ENCODE results near the gene MEF2C. TPM values are rescaled to one million over a fixed set of nuclear protein-coding genes. Genes with fewer than 3 reads are reported as not detected.

The MEF2C gene
- total and polyA plus RNA-seq, 8 donors, result 3.0 to 48.1 (median 14.6) TPM

GRCh38 chr5:88686726-88687125 lies 196.3 kb downstream of the MEF2C start:
- TF ChIP-seq EP300 (IDR thresholded peaks at IDR 0.05) (no peak), POLR2AphosphoS5 (IDR thresholded peaks at IDR 0.05) (no peak), POLR2A (IDR thresholded peaks at IDR 0.05) (no peak)
- TF ChIP-seq, protein P1, sequence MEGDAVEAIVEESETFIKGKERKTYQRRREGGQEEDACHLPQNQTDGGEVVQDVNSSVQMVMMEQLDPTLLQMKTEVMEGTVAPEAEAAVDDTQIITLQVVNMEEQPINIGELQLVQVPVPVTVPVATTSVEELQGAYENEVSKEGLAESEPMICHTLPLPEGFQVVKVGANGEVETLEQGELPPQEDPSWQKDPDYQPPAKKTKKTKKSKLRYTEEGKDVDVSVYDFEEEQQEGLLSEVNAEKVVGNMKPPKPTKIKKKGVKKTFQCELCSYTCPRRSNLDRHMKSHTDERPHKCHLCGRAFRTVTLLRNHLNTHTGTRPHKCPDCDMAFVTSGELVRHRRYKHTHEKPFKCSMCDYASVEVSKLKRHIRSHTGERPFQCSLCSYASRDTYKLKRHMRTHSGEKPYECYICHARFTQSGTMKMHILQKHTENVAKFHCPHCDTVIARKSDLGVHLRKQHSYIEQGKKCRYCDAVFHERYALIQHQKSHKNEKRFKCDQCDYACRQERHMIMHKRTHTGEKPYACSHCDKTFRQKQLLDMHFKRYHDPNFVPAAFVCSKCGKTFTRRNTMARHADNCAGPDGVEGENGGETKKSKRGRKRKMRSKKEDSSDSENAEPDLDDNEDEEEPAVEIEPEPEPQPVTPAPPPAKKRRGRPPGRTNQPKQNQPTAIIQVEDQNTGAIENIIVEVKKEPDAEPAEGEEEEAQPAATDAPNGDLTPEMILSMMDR (IDR thresholded peaks at IDR 0.05), result no peak
- H3K27me3 ChIP-seq, result peaks cover 43 to 100% (median 96%) of the 10 kb centered on the region in 3 donors
- WGBS, 5 donors, result 10 to 15% (median 12%) methylated on average over 15 of the region's 15 CpGs

DNA sequence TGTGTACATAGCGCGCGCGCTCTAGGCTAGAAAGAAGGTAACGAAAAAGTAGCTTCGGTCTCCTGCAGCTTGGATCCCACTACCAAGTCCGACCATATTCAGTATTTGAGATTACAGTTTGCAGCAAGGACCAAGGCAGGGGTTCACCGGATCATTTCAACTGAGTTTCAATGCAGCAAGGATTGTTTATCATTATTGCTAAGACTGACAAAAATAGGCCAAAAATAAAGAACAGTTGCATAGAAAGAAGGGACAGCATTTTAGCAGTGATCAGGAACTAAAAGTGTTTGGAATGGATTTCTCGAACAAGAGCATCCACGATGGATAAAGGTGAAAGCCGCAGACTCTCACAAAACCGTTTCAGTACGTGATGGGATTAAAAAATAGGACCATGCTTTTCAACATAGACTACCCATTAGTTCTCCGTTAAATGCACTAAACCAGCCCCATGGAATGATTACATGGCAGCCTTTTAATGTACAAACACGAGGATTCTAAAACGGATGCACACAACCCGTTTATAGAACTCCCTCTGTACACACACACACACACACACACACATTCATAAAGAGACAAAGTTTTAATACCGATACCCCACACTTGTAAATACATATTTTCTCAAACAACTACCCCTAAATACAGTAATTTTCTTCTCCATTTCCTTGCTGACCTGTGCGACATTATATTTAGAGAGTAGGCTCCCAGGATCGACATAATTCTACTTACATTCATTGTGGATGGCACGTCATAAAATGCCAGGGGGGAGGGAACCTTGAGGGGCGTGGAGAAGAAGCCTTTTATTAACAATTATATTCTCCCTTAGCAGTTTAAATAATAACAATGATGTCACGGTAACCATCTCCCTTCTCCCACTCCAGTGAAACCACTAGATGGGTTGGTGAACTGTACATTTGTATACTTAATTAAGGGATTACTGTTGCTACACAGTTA lies 197.1 kb downstream of the MEF2C start:
- intact Hi-C loops (cut with DNase I; ENCODE audit: low total_unique reads), result no loop called here

More at GRCh38 chr5:88686726-88687125, 196.3 kb downstream of the MEF2C start:
- no peak overlapping the region for H3K4me3 ChIP-seq
- H3K4me1 ChIP-seq, result peaks cover 7 to 40% (median 29%) of the 10 kb centered on the region in 4 donors
- H3K9me3 ChIP-seq, result no peaks in the 10 kb centered on the region
- no peak for DNase-seq
- no peaks in the 10 kb centered on the region for H3K36me3 ChIP-seq
- no peak overlapping the region for H3K27ac ChIP-seq
- intact Hi-C loops (cut with DNase I; ENCODE audit: low total_unique reads), result no loop called here

DNA sequence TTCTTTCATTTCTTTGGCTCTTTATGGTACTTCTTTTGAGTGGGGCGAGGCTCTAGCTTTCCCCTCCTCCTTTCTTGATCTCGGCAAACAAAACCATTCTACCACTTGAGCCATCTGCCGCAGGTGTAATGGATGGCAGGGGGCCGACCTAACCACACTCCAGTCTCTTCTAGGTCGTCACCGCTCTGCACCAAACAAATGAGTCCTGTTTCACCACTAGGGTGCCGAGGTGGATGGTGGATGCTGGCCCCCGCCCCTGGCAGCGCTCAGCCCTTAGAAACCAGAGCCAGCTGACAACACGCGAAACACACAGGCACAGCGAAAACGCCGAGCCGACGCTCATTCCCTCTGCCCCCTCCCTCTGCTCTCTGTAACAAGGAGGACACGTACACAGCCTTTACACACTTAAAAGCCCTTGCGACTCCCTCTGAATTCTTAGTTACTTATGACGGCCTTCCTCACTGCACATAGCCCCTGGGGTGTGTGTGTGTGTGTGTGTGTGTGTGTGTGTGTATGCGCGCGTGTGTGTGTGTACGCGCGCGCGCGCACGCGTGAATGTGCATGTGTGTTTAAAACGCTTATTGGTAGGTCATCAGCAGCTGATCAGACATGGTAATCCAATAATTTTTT lies 199.4 kb downstream of the MEF2C start:
- Histone ChIP-seq H3K27me3 (peaks cover 37 to 100% (median 96%) of the 10 kb centered on the region in 3 donors), H3K27ac (no peak overlapping the region), H3K9me3 (no peaks in the 10 kb centered on the region), H3K4me3 (no peak overlapping the region), H3K36me3 (no peaks in the 10 kb centered on the region), H3K4me1 (peaks cover 9 to 26% (median 16%) of the 10 kb centered on the region in 4 donors)
- intact Hi-C loops (cut with DNase I; ENCODE audit: low total_unique reads), result no loop called here
- TF ChIP-seq POLR2A (IDR thresholded peaks at IDR 0.05), result no peak
- TF ChIP-seq, protein P1 (IDR thresholded peaks at IDR 0.05), result no peak
- no peak for TF ChIP-seq POLR2AphosphoS5 (IDR thresholded peaks at IDR 0.05)
- TF ChIP-seq EP300 (IDR thresholded peaks at IDR 0.05), result no peak
- 3 to 9% (median 5%) methylated on average over 31 of the region's 31 CpGs for WGBS, 5 donors
- DNase-seq, result peak in 1 of 2 donors; percentile 59

More for the DNA sequence above, 197.1 kb downstream of the MEF2C start:
- H3K27me3 ChIP-seq, result peaks cover 47 to 100% (median 96%) of the 10 kb centered on the region in 3 donors
- DNase-seq, result peak in 1 of 2 donors; percentile 7
- no peak overlapping the region for H3K27ac ChIP-seq
- no peaks in the 10 kb centered on the region for H3K36me3 ChIP-seq
- no peak overlapping the region for H3K4me3 ChIP-seq
- TF ChIP-seq EP300 (IDR thresholded peaks at IDR 0.05), result no peak
- TF ChIP-seq POLR2A (IDR thresholded peaks at IDR 0.05), result no peak
- TF ChIP-seq, protein P1 (IDR thresholded peaks at IDR 0.05), result no peak
- TF ChIP-seq POLR2AphosphoS5 (IDR thresholded peaks at IDR 0.05), result no peak
- H3K4me1 ChIP-seq, result peaks cover 7 to 32% (median 22%) of the 10 kb centered on the region in 4 donors
- 8 to 13% (median 12%) methylated on average over 23 of the region's 23 CpGs for WGBS, 5 donors
- no peaks in the 10 kb centered on the region for H3K9me3 ChIP-seq

DNA sequence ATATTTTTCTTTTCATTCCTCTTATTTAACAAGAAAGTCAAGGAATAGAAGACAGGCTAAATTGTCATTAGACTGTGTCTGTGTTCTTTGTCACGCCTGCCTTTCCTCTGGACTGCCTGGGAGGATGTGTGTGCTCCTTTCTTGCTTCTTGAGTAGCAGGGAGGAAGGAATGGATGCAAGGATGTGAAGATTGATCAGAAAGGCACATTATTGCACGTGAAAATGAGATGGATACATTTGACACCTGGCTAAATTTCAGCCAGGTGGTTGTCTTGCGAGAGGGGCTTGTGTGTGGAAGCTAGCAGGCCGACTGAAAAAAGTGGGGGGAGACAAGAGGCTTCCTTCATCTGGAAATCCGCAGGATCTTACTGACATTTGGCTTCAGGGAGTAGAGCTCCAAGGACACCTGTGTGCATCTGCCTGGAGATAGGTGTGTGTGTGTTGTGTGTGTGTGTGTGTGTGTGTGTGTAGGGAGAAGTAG lies 200.1 kb downstream of the MEF2C start:
- no peaks in the 10 kb centered on the region for H3K36me3 ChIP-seq
- peaks cover 9 to 26% (median 16%) of the 10 kb centered on the region in 4 donors for H3K4me1 ChIP-seq
- TF ChIP-seq, protein P1 (IDR thresholded peaks at IDR 0.05), result no peak
- TF ChIP-seq EP300 (IDR thresholded peaks at IDR 0.05) (no peak), POLR2AphosphoS5 (IDR thresholded peaks at IDR 0.05) (no peak), POLR2A (IDR thresholded peaks at IDR 0.05) (no peak)
- no peaks in the 10 kb centered on the region for H3K9me3 ChIP-seq
- 8 to 20% (median 10%) methylated on average over 5 of the region's 5 CpGs for WGBS, 5 donors
- DNase-seq, result no peak
- peaks cover 37 to 100% (median 96%) of the 10 kb centered on the region in 3 donors for H3K27me3 ChIP-seq
- intact Hi-C loops (cut with DNase I; ENCODE audit: low total_unique reads), result no loop called here
- no peak overlapping the region for H3K27ac ChIP-seq
- no peak overlapping the region for H3K4me3 ChIP-seq

All from stomach (tissue), 9 donors.